ENCODE measurements around the gene ULBP2.
A peak's percentile ranks its signal among the peaks of the same experiment; 100 is the strongest.
"Not testable (repeated sequence)": the region's sequence is repeated elsewhere in the genome, so short reads cannot be mapped to it uniquely, and the experiment has no call there.

Gene ULBP2, protein sequence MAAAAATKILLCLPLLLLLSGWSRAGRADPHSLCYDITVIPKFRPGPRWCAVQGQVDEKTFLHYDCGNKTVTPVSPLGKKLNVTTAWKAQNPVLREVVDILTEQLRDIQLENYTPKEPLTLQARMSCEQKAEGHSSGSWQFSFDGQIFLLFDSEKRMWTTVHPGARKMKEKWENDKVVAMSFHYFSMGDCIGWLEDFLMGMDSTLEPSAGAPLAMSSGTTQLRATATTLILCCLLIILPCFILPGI

DNA sequence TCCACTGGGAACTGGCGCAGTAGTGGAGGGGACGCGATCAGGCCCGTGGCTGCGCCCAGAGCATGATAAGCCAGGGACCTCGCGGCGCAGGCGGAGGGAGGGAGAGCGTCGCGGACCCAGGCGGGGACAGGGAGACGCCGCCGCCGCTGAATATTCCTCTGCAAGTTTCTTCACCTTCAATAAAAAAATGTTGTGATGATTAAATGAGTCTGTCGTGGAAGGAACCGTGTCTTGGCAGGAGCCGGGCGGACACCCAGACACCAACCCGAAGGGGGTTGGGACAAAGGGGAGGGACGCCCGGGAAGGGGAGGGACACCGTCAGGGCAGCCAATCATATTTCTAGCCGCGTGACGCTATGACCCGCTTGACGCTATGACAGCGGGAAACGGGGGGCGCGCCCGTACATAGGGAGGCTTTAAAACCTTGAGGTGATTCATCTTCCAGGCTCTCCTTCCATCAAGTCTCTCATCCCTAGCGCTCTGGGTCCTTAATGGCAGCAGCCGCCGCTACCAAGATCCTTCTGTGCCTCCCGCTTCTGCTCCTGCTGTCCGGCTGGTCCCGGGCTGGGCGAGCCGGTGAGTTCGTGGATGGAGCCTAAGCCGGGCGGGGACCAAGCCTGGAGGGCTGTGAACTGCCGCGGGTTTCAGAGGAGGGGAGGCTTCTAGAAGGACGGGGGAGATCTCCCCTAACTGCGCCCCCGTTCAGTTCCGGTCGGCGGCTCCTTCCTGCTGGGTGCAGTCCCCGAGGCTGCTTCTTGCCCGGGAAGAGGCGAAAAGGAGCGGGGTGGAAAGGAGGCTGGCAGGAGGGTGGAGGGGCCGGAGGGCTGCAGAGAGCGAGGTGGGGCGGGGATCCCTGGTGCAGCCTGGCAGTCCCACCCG lies at the start of gene ULBP2:
ULBP2 (plus strand) TSS at position 432 of the 878 bp plus-strand sequence; CDS start at position 491, 59 bp downstream.
- peak; percentile 72 for DNase-seq

DNA sequence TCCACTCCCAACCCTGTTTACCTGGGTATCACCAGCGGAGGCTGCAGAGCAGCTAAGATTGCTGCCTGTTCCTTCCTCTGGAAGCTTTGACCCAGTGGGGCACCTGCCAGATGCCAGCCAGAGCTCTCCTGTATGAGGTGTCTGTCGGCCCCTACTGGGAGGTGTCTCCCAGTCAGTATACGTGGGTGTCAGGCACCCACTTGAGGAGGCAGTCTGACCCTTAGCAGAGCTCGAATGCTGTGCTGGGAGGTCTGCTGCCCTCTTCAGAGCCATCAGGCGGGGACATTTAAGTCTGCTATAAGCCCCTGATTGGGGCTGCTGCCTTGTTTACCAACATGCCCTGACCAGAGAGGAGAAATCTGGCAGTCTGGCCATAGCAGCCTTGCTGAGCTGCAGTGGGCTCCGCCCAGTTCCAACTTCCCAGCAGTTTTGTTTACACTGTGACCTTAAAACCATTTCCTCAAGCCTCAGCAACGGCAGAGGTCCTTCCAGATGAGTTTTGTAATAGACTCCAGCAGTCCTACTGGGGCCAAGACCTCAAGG lies 46.7 kb upstream of the ULBP2 start:
- peak; percentile 15 for DNase-seq

DNA sequence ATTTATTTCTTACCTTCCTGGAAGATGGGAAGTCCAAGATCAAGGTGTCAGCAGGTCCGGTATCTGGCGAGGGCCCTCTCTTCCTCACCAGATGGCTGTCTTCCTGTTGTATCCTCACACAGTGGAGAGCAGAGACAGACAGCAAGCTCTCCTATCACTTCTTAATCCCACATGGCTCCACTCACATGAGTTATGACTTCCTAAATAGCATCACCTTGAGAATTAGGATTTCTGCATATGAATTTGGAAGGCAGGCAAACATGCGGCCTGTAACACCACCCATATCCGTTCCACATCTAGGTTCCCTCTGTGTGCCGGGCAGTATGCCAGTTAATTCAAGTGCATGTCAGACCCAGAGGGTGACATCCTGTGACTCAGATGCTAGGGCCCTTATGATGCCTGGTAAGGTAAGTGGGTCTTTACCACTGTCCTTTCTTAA lies 46.0 kb upstream of the ULBP2 start:
- no peak for DNase-seq

DNA sequence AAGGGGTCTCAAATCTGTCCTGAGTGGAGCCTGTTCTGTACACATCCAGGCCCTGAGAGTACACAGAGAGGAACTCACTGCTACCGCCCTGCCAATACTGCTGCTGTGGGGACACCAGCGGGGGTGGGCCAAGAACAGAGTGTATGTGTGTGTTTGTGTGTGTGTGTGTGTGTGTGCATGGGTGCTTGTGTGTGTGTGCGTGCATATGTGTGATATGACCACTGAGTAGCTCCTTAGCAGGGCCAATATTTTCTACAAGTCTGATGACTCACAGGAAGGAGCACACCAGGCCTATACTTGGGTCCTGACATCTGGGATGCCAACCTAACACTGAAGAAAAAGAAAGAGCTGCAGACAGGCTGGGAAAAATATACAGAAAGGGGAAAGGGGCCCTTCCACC lies 45.3 kb upstream of the ULBP2 start:
- no peak for DNase-seq

DNA sequence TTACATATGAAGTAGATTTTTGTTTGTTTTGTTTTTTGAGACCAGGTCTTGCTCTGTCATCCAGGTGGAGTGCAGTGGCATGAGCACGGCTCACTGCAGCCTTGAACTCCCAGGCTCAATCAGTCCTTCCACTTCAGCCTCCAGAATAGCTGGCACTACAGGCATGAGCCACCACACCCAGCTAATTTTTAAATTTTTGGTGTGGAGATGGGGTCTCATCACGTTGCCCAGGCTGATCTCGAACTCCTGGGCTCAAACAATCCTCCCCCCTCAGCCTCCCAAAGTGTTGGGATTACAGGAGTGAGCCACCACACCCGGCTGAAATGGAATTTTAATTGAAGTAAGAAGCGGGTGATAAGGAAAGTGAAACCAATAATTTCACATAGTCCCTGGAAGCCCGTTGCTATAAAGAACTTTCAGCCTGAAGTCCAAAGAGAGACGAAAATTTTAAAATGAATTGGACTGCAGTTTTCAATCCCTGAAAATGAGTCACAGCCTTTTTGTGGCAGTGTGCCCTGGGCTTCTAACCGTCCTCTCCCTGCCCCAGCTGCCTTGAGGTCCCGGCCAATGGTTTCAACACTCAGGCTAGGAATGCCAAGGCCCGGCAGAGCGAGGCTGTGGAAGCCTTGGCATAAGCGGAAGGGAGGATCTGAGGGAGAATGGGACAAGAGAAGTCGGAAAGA lies 44.7 kb upstream of the ULBP2 start:
- DNase-seq, result peak; percentile 69

DNA sequence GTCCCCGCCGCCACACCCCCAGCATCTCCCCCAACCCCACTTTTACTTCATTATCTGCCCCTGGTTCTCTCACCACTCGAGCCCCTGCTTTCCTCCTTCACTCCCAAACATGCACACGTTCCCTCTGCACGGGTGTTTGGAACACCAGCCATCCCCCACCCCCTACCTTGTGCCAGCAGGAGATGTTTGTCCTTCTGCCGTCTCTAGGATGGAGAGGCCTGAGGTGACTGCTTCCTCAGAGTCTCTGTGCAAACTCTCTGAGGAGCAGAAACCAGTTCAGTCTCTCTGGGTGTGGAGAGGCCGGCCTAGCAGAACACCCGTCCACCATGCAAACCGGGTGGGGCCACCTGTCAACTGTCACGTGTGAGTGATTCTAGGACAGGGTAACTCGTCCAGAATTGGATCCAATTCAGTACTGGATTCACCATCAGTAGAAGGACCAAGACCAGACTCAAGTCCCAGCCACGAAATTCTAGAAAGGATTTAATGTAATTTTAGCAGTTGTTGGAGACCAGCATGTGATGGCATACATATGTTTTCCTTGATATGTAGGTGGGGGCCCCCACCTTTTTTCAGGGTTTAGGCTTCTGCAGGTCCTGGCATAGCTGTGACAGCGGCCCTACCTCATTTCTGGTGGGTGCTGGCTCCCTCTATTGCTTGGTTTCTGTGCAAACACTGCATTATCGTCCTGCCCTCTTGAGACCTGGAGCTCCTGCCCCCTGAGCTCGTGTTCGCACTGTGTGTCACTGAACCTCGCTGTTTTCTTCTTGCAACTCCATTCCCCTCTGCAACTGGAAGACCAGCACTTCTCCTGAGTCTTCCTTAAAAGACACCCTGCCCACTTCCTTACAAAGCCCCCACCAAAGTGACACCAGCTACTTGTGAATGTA lies 43.7 kb upstream of the ULBP2 start, which contains the start of gene RAET1E:
RAET1E (minus strand) TSS at position 259 of the 890 bp plus-strand sequence. CDS start 7,212 bp downstream, outside the sequence.
- DNase-seq, result peak; percentile 43

DNA sequence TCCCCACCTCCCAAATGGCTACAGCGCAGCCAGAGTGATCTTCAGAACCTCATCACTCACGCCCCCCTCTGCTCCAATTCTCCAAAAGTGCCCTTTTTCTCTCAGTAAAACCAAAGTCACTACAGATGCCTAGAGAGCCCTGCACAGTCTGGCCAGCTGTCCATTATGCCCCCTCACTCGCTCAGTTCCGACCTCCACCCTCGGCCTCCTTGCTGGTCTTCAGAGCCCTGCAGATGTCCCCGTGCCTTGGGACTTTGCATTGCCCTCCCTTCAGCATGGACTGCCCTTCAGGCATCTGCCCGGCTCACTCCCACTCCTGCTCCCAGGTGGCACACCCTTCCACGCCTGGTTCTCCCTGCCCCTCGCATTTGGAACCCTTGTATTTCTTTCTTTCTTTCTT lies 42.8 kb upstream of the ULBP2 start:
- DNase-seq, result no peak

DNA sequence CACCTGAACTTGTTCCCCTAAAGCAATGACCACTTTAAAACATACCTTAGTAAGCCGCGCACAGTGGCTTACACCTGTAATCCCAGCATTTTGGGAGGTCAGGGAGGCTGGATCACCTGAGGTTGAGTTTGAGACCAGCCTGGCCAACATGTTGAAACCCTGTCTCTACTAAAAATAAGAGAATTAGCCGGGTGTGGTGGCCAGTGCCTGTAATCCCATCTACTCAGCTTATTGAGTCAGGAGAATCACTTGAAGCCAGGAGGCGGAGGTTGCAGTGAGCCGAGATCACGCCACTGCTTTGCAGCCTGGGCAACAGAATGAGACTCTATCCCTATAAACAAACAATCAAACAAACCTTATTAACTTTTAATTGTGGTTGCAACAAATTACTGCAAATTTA lies 42.3 kb upstream of the ULBP2 start:
- DNase-seq, result no peak

DNA sequence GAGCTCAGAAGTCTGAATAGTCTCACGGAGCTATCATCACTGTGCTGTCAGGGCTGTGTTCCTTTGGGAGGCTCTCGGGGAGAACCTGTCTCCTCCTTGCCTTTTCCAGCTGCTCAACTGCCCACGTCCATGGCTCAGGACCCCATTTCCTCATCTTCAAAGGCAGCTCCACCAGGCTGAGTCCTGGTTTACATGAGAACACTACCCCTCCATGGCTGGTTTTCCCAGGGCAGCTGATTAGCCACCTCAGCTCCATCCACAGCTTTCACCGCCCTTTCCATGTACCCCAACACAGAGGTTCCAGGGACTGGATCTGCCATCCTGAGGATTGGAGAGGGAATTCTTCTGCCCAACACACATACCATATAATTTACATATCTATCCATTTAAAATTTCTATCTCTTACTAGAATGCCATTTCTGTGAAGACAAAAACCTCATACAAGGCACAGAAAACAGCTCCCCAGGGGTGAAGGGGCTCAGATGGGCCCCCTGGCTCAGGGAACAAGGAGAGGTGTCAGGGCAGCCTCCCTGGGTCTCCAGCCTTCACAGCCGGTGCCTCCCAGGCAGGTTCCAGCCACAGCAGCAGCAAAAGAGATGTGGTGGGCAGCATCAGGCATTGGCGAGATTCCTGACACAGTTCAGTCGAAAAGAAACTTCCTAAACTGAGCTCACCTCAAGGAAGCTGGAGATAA lies 41.7 kb upstream of the ULBP2 start:
- DNase-seq, result no peak

DNA sequence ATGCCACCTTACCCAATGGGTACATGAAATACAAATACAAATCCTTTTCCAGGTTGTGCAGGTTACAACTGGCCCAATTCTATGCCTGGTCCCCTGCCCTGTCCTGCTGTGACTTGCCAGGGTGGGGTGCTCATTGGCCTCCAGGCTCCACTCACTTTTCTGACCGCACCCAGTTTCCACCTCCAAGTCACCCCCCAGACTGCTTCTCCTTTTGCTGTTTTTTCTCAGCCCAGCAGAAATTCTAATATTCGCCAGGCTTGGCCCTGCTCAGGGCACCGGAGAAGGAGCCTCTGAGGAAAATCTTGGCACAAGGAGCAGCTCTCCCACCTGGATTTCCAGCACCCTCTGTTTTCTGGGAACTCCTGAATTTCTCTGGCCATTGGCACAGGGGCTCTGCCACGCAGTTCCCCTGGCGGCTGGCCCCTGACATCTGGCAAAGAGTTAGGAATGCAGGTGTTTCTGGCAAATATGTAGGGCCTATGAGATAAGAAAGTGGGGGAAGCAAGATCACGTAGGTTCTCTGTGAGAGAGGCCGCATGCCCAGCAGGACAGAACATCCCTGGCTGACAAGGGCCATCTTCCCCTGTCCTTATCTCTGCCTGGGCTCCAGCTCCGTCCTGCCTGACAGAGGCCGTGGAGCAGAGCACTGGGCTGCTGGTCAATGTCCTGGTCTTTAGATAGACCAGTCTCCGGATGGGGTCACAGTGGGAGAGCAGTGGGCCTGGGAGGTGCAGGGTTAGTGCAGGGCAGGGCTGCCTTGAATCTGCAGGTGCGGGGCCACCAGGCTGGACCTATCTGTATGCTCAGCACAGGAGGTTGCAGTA lies 41.0 kb upstream of the ULBP2 start:
- DNase-seq, result no peak

DNA sequence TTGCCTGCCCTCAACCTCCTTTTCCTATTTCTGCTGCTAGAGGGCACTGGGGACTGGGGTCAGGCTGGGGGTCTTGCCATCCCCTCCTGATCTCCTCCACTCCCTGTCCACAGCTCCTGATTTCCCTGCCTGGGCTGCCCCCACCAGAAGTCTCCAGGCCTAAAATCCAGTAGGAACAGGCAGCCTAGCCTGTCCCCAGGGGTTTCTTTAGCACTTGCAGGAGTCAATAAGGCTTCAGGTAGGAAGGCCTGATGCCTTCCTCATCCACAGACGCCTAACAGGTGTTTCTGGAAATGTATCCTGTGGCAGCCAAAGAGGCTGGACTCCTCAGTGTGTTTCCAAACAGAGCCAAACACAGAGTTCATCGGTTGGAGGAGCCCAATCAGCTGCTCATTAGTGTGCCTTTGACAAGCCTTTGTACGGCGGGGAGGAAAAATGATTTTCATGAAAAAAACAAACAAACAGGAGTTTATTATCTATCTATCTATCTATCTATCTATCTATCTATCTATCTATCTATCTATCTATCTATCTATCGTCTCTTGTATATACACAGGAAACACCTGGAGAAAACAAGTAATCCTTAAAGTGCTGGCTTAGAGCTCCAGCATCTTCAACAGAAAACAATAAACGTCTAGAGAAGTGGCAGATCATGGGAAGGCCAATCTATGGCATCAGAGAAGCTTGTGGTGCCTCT lies 40.2 kb upstream of the ULBP2 start:
- no peak for DNase-seq

DNA sequence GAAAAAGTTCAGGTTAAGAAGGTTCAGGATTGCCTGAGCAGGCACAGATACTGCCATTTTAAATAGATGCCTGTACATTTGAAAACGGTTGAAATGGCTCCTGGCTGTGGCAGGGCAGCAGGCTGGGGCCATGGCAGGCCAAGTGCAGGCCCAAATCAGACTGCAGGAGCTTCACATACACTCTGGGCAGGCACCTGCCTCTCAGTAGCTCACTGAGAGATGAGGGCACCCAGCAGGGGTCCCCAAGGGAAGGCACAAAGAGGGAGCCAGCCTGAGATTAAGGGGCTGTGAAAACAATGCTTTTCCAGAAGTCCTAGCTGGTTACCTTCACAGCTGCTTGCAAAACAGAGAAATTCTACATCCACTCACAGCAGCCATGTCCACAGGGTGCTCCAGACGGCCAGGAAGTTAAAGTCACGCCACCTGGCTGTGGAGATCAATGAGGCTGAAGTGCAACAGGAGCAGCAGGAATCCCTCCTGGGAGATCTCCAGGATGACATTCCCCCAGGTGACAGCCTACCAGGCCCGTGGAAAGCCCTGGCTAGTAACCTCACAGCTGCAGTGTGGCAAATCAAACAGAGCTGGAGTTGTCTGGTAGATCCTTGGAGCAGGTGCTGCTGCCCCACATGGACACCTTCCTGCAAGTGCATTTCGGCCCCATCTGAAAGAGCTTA lies 37.7 kb upstream of the ULBP2 start:
- no peak for DNase-seq

DNA sequence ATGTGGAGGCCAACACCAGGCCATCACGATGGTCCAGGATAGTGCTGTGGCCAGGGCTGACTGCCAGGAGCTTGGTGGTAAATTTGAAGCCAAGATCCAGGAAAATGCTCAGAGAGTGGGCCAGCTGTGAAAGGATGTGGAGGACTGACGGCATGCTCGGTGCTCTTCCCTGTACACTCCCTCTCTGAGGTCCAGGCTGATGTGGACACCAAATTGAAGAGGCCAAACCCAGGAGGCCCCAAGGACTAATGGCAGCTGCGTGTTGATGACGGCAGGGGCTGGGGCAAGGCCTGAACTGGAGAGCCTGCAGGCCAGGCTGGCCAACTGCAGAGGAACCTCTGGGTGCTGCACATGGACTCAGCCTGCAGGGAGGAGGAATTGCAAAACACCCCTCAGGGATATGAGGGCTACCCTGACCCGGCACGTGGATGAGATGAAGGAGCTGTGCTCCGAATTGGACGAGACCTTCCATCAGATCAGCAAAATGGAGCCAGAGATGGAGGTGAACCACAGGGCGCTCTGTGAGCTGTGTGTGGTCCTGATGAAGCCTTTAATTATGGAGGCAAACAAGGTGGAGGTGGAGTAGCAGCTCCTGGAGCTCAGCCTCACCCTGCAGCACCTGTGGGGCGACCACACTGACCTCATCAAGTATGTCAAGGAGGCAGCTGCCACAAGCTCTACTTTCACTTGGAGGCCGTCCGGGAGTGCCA lies 37.0 kb upstream of the ULBP2 start:
- no peak for DNase-seq

DNA sequence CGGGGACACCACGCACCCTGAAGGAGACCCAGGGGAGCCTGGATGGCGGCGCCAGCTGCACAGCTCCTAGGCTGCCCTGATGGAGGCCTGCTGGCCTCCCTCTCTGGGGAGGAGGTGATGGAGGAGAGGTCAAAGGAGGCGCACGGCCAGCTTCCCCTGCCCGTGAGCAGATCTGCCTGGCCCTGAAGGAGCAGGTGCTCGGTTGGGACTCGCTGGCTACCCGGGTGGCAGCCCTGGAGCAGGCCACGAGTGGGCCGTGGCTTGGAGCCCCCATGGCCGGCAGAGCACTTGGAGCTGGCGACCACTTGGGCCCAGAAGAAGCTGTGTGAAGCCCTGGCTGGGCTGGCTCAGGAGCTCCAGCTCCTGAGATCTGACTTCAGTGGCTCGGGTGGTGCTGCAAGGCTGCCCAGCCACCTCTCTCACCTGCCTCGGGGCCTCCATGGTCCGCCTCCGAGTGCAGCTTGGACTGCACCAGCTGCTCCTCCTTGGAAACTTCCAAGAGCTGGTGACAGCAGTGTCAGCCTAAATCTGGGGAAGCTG lies 36.4 kb upstream of the ULBP2 start:
- DNase-seq, result no peak

DNA sequence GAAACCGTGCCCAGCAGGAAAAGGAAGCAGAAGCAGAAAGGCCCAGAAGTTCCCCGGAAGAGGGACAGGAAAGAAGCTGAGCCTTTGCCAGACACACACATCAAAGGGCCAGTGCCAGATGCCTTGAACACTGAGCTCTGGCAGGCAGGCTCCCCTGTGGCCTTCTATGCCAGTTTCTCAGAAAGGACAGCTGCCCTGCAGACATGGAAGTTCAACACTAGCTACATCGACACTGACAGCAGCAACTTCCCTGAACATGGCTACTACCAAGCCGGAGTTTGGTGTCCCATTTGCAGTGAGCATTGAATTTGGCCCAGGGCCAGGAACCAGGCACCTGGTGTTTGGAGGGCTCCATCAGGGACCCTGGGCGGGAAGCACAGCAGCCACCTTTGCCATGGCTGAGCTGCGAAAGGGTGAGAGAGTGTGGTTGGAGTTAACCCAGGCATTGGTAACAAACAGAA lies 35.9 kb upstream of the ULBP2 start:
- DNase-seq, result no peak

DNA sequence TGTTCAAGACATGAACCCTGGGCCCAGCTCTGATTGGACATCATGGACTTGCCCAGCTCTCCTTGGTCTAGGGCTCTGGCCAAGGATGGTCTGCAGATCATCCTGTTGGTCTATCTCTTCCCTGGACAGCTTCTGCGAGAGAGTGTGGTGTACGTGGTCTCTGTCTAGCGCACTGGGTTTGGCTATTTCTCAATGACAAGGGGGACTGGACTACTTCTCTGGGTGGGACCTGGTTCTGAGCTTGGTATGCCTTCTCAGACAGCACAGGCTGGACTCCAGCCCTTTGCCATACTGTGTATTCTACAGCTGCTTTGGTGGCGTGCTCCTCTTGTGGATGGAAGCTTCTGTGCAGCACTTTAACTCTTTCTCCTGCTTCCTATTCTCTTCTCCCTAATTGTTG lies 35.4 kb upstream of the ULBP2 start:
- no peak for DNase-seq

DNA sequence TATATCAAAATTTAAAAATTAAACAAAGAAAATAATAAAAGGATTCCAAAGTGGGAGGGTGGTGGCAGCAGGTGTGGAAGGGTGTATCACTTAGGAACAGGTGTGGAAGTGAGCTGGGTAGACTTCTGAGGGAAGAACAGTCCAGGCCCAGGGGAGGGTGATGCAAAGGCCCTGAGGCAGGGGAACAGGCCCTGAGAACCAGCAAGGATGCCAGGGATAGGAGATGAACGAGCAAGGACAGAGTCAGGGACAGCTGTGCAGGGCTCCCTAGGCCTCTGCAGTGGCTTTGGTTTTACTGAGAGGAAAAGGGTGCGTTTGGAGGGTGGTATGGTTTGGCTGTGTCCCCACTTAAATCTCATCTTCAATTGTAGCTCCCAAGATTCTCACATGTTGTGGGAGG lies 34.5 kb upstream of the ULBP2 start:
- DNase-seq, result no peak

DNA sequence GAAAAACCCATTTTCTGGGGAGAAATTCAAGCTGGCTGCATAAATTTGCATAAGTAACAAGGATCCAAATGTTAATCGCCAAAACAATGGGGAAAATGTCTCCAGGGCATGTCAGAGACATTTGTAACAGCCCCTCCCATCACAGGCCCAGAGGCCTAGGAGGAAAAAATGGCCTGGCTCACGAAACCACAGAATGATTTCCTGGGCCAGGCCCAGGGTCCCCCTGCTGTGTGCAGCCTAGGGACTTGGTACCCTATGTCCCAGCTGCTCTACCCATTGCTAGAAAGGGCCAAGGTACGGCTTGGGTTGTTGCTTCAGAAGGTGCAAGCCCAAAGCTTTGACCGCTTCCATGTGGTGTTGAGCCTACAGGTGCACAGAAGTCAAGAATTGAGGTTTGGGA lies 33.3 kb upstream of the ULBP2 start:
- DNase-seq, result not testable (repeated sequence)

Data from OCI-M1 (cell line).